Measurements from ENCODE around the gene TSPAN3.

The TSPAN3 gene

DNA sequence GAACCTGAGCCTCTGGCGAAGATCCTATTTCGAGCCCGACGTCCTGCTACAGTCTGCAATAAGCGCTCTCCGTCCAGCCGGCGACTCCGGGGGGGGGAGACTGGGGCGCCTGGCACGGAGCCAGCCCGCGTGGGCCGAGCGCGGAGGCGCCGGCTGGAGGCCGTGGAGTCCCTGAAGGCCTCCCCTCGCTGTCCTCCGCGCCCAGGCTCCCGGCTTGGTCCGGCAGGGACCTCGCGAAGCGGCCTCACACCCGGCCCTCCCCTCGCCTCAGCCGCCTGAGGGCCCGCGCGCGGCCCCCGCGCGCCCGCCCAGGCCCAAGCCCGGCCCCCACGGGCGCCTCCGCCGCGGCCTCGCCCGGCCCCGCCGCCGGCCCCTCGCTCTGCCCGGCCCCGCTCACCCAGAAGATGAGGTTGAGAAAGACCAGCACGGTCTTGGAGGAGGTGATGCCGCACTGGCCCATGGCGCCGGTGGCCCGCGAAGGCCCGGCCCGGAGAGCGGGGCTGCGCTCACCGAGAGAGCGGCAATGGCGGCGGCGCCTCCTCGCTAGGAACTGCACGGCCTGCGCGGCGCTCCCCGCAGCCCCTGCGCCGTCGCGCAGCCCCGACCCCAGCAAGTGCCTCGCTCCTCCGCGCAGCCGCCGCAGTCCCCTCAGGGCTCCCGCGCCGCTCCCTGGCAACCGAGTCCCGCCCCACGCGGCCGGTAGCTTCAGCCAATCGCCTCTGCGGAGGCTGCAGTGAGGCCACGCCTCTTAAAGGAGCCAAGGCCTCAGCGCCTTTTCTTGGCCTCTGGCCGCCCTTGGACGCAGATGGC is at the start of gene TSPAN3:
TSPAN3 (minus strand) TSS at position 615 of the 810 bp plus-strand sequence; CDS start at position 460, 155 bp downstream.
- no peak for FAIRE-seq

- FAIRE-seq: no peak
Observed at GRCh38 chr15:77120576-77120975, 49.7 kb upstream of the TSPAN3 start.

DNA sequence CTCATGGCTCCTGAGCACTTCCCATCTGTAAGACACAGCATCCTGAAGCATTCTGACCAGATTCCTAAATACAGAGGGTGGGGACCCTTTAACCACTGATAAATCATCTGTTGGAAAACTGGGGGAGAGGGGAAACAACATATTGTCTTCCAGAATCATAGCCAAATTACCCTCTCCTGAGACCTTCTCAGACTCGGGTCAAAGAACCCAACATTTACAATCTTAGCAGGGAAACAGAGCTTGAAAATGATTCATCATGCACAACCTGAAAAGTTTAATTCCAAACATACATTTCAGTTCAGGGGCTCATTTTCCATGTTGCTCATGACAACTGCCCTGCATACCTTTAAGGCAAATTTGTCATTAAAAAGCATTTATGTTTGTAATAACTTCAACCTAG is 48.5 kb upstream of the TSPAN3 start:
- no peak for FAIRE-seq

- FAIRE-seq: no peak
Observed at GRCh38 chr15:77118882-77119321, 48.0 kb upstream of the TSPAN3 start.

- FAIRE-seq: no peak
Observed at GRCh38 chr15:77115179-77115578, 44.3 kb upstream of the TSPAN3 start.

DNA sequence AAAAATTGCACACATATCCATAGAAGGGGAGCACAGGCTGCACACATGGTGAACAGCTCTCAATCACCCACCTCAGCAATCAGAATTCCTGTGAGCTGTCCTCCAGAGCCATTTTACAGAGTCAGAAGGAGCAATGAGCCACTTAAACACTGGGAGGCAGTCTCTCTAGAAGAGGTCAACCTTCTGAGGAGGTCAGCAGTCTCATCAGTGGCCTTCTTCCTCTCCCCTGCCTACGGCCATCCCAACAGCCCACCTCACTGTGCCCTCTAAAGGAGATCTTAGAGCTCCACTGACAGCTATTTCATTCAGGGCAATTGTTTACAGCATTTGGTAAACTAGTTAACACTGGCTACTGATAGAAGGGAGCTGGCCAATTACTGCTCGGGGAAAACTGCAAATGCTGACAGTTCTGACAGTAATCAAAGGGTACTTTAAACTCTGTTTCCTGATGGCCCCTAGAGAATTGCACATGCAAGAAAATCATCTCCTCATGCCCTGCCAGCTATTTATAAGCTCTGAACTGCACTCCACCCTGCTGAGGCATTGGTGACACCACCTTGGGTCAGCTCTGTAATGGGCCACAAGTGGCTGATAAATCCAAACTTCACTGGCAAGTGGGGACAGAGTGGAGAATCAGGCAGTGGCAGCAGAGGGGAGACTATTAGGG is 42.1 kb upstream of the TSPAN3 start:
- no peak for FAIRE-seq

DNA sequence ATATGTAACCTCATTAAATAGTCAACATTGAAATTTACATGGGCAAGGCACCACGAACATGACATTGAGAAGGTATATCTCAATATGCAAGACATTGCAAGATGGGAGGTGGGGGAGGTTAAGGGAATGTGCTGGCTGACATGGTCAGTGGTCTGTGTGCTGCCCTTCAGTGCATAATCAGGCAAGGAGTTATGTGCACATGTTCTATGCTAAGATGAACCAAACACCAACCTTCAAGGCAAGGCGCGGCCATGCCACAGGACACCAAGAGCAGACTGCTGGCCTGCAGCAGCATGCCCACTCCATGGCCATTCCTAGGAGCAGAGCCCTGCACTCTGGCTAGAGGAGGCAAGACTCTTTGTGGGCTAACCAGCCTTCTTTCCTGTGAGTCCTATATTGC is 40.9 kb upstream of the TSPAN3 start:
- no peak for FAIRE-seq

DNA sequence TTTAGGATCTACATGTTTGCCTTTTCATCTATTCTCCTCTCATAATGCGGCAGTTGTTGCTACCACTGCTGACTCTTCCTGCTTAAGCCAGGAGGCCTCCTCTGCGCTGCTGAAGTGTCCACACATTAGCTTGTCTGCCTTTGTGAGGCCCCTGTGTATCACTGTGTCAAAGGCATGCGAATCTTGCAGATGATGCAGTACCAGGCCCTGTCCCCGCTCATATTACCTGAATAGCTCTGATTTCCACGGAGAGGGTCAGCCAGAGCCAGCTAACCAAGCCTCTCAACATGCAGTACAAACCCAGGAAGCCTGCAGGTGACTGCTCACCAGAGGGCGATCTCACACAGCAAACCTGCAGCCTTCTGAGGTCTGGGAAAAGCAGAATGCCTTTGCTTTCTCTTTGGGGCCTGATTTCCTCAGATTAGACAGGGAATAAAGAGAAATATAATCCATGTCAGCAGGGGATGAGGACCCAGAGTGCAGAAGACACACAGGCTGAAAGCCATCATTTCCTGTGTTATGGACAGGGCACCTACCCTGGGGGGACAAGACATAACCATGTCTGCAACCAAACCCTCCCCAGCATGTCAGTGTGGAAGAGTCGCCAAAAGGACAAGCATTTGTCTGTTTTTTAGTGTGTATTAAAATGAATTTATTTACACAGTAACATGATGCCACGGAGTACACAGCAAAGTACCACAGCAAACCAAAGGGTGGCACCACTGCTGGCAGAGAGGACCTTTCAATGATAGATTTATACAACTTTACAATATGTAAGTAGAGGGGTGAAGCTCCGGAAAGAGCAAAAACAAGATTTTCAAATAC is 36.8 kb upstream of the TSPAN3 start:
- no peak for FAIRE-seq

GRCh38 chr15:77107068-77107467 is 36.2 kb upstream of the TSPAN3 start:
- FAIRE-seq: no peak

DNA sequence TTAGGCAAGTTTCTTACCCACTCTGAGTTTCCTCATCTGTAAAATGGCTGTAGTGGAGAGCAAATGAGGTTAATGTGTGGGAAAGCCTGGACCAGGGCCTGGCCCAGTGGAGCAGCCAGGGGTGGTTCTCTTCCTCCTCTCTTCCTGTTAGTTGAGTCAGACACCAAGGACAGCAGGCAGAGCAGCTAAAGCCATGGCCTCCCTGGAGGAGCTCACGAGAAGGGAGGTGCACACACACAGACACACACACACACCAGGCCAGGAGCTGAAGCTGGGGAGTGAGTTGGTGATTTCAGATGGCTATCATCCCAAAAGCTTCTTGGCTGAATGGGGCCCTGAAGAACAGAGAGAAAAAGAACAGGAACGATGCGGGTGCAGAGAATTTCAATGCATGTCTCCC is 33.2 kb upstream of the TSPAN3 start:
- no peak for FAIRE-seq

DNA sequence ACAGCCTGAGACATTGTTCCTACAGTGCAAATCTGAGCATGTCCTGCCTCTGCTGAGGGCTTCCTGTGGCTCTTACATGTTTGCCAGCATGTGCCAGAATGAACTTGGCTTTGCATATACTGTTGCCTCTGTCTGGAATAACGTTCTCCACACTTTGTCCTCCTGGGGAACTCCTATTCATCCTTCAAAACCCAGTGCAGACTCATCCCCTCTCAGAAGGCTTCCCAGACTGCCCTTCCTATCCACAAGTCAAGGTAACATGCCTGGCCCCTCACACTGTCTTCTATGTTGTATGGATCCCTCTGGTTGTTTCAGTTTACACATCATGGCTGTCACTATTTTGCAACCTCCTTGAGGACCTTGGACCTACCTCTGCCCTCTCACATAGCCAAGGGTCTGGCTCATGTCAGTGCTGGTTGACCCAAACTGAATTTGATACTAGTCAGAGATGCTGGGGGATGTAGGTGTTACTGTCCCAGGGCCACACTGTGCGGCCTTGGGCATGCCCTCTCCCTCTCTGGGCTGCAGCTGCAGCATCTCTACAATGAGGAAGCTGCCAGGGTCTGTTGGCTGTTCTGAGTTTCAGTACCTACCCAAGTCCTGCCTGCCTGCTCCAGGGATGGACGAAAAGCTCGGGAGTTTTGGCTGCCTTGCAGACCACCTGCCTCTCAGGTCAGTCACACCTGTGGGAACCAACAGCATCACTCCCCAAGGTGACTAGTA is 29.0 kb upstream of the TSPAN3 start:
- no peak for FAIRE-seq

DNA sequence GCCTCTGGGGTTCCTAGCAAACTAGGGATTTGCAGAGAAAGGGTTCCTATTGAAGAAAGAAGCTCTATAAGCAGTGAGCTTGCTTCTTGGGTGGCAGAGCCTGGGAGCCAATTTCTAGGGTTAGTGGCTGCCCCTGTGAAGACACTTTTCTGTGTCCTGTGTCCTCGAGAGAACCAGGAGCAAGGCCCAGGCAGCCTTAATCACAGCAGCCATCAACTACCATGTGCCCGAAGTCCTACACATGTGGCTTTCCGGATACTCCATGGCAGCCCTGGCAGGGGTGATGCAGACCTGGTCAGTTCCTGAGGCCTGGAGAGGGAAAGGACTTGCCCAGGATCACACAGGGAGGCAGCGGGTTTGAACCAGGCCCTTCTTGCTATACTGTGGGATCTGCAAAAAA is 27.7 kb upstream of the TSPAN3 start:
- no peak for FAIRE-seq

- FAIRE-seq: no peak
Observed at GRCh38 chr15:77097921-77098320, 27.0 kb upstream of the TSPAN3 start.

DNA sequence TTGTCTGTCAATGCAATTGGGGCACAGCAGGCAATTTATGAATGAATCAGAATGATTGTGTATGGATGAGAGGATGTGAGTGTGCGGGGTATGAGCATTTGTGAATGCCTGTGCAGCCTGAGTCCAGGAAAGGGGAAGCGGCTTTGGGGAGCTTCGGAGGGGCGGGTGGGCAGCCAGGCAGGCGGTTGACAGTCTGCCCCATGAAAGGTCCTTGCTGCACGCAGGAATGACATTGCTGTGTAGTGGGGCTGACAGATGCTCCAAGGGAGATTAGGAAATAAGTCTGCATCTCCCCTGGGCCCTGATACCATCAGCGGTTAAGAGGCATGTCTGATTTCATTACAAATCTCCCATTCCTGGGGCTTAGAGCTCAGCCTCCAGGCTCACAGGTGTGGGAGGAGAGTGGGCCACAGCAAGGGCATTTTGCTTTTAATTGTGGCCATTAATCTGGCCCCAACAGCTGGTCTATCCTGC is 26.4 kb upstream of the TSPAN3 start:
- FAIRE-seq: no peak

GRCh38 chr15:77096541-77096940 is 25.6 kb upstream of the TSPAN3 start:
- no peak for FAIRE-seq

GRCh38 chr15:77096138-77096537 is 25.2 kb upstream of the TSPAN3 start:
- FAIRE-seq: no peak

GRCh38 chr15:77094397-77095030 is 23.6 kb upstream of the TSPAN3 start:
- FAIRE-seq: no peak

GRCh38 chr15:77093436-77093835 is 22.5 kb upstream of the TSPAN3 start:
- no peak for FAIRE-seq

GRCh38 chr15:77091097-77091496 is 20.2 kb upstream of the TSPAN3 start:
- FAIRE-seq: no peak

- FAIRE-seq: no peak
Observed at GRCh38 chr15:77087213-77087612, 16.3 kb upstream of the TSPAN3 start.

DNA sequence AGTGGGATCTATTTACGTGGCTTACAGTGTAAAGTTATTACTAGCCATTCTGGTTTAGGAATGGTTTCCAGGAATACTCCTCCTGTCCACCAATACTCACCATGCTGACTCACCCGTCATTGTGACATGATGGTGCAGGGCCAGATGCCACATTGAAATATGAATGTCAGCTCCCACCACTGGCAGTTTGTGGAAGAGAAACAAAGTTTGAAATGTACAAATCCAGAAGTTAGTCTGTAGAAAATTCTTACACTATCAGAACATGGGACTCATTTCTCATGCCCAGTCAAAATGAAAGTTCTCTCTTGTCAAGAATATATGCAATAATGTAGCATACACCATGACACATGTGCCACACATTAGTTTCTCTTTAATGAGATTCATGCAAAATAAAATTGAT is 14.4 kb upstream of the TSPAN3 start:
- FAIRE-seq: no peak

DNA sequence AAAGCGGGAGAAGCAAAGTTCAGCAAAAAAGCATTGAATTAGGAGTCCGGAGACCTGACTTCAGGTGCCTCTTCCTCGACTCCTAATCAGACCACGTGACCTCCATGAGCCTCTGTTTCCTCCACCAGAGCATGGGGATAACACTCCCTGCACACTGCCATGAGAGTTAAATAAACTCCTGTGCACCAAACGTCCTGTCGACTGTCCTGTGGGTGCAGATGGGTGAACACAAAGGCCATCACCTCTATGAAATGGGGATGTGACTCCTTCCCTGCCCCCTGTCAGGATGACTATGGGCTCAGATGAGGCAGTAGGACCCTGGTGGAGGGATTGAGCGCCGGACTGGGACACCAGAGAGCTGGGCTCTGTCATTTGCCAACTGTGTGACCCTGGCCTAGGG is 13.5 kb upstream of the TSPAN3 start:
- FAIRE-seq: no peak

Data from TTC549 (cell line).